ENCODE results near the gene ANKRD26. TPM values are rescaled to one million over a fixed set of nuclear protein-coding genes. Genes with fewer than 3 reads are reported as not detected.

Gene ANKRD26
- total and polyA plus RNA-seq, 12 donors = 1.7 to 21.1 (median 6.1) TPM

- TF ChIP-seq POLR2A (IDR thresholded peaks at IDR 0.05) (no peak), CTCF (IDR thresholded peaks at IDR 0.05) (no peak)
- Histone ChIP-seq H3K36me3 (replicated peaks in 1 of 2) (no peaks in the 10 kb centered on the region), H3K27me3 (no peaks in the 10 kb centered on the region), H3K4me3 (no peak overlapping the region), H3K4me1 (replicated peaks in 1 of 2) (no peaks in the 10 kb centered on the region), H3K27ac (no peak overlapping the region), H3K9me3 (replicated peaks in 1 of 3) (no peaks in the 10 kb centered on the region)
- intact Hi-C loops (cut with DNase I) = no loop called here
- no peak for DNase-seq
- WGBS, 4 donors = 98 to 99% (median 99%) methylated on average over 5 of the region's 5 CpGs
Measured at GRCh38 chr10:27038168-27038567, 62.1 kb downstream of the ANKRD26 start.

GRCh38 chr10:27035163-27035562 is 65.1 kb downstream of the ANKRD26 start:
- H3K4me3 ChIP-seq = no peak overlapping the region
- DNase-seq = no peak
- H3K27me3 ChIP-seq = no peaks in the 10 kb centered on the region
- WGBS, 4 donors = 87 to 94% (median 90%) methylated on average over 5 of the region's 5 CpGs
- TF ChIP-seq CTCF (IDR thresholded peaks at IDR 0.05) (no peak), POLR2A (IDR thresholded peaks at IDR 0.05) (no peak)
- no peaks in the 10 kb centered on the region for H3K36me3 ChIP-seq (replicated peaks in 1 of 2)
- no peak overlapping the region for H3K27ac ChIP-seq
- H3K4me1 ChIP-seq (replicated peaks in 1 of 2) = no peaks in the 10 kb centered on the region
- intact Hi-C loops (cut with DNase I) = no loop called here
- peaks cover 0 to 4% (median 0%) of the 10 kb centered on the region in 3 donors for H3K9me3 ChIP-seq (replicated peaks in 1 of 3)

GRCh38 chr10:27030060-27030459 is 70.2 kb downstream of the ANKRD26 start:
- Histone ChIP-seq H3K9me3 (replicated peaks in 1 of 3) (peaks cover 0 to 4% (median 0%) of the 10 kb centered on the region in 3 donors), H3K4me1 (replicated peaks in 1 of 2) (no peaks in the 10 kb centered on the region), H3K36me3 (replicated peaks in 1 of 2) (peaks cover 0 to 10% of the 10 kb centered on the region in 2 donors), H3K27ac (no peak overlapping the region), H3K27me3 (no peaks in the 10 kb centered on the region), H3K4me3 (no peak overlapping the region)
- intact Hi-C loops (cut with DNase I) = no loop called here
- no peak for TF ChIP-seq CTCF (IDR thresholded peaks at IDR 0.05)
- TF ChIP-seq POLR2A (IDR thresholded peaks at IDR 0.05) = no peak
- 88 to 100% (median 92%) methylated on average over 2 of the region's 2 CpGs for WGBS, 4 donors
- no peak for DNase-seq

- no peaks in the 10 kb centered on the region for H3K27me3 ChIP-seq
- no peak for TF ChIP-seq POLR2A (IDR thresholded peaks at IDR 0.05)
- no peak for TF ChIP-seq CTCF (IDR thresholded peaks at IDR 0.05)
- intact Hi-C loops (cut with DNase I) = no loop called here
- no peaks in the 10 kb centered on the region for H3K9me3 ChIP-seq (replicated peaks in 1 of 3)
- H3K36me3 ChIP-seq (replicated peaks in 1 of 2) = peaks cover 0 to 9% of the 10 kb centered on the region in 2 donors
- no peak for DNase-seq
- no peak overlapping the region for H3K4me3 ChIP-seq
- no peak overlapping the region for H3K27ac ChIP-seq
- no peaks in the 10 kb centered on the region for H3K4me1 ChIP-seq (replicated peaks in 1 of 2)
- 75 to 92% (median 89%) methylated on average over 2 of the region's 2 CpGs for WGBS, 4 donors
Measured at GRCh38 chr10:27022048-27022447, 78.2 kb downstream of the ANKRD26 start.

Data from adrenal gland (tissue), 12 donors.